Measurements from ENCODE around the gene VPS35L.

The VPS35L gene

GRCh38 chr16:19589106-19589505 lies 33.6 kb downstream of the VPS35L start:
- no peak for DNase-seq (ENCODE audit: low read depth in 1 of 2, low spot score in 1 of 2)

GRCh38 chr16:19589771-19590302 lies 34.3 kb downstream of the VPS35L start:
- DNase-seq (ENCODE audit: low read depth in 1 of 2, low spot score in 1 of 2), result no peak

GRCh38 chr16:19595043-19595767 lies 39.7 kb downstream of the VPS35L start:
- DNase-seq (ENCODE audit: low read depth in 1 of 2, low spot score in 1 of 2), result no peak

- DNase-seq (ENCODE audit: low read depth in 1 of 2, low spot score in 1 of 2), result no peak
These were observed 43.5 kb downstream of the VPS35L start for GRCh38 chr16:19598805-19599510.

- DNase-seq (ENCODE audit: low read depth in 1 of 2, low spot score in 1 of 2), result no peak
These were observed 44.6 kb downstream of the VPS35L start for GRCh38 chr16:19599968-19600716.

- no peak for DNase-seq (ENCODE audit: low read depth in 1 of 2, low spot score in 1 of 2)
These were observed 45.8 kb downstream of the VPS35L start for GRCh38 chr16:19601083-19601976.

GRCh38 chr16:19604911-19605310 lies 49.4 kb downstream of the VPS35L start:
- DNase-seq (ENCODE audit: low read depth in 1 of 2, low spot score in 1 of 2), result no peak

GRCh38 chr16:19605701-19606100 lies 50.2 kb downstream of the VPS35L start:
- no peak for DNase-seq (ENCODE audit: low read depth in 1 of 2, low spot score in 1 of 2)

- DNase-seq (ENCODE audit: low read depth in 1 of 2, low spot score in 1 of 2), result no peak
These were observed 52.2 kb downstream of the VPS35L start for GRCh38 chr16:19607616-19608280.

- DNase-seq (ENCODE audit: low read depth in 1 of 2, low spot score in 1 of 2), result no peak
These were observed 53.9 kb downstream of the VPS35L start for GRCh38 chr16:19609359-19609758.

- no peak for DNase-seq (ENCODE audit: low read depth in 1 of 2, low spot score in 1 of 2)
These were observed 54.7 kb downstream of the VPS35L start for GRCh38 chr16:19610200-19610599.

- no peak for DNase-seq (ENCODE audit: low read depth in 1 of 2, low spot score in 1 of 2)
These were observed 58.3 kb downstream of the VPS35L start for GRCh38 chr16:19613834-19614233.

- no peak for DNase-seq (ENCODE audit: low read depth in 1 of 2, low spot score in 1 of 2)
These were observed 60.7 kb downstream of the VPS35L start for GRCh38 chr16:19616241-19616640.

GRCh38 chr16:19618876-19619275 lies 63.4 kb downstream of the VPS35L start:
- DNase-seq (ENCODE audit: low read depth in 1 of 2, low spot score in 1 of 2), result no peak

- no peak for DNase-seq (ENCODE audit: low read depth in 1 of 2, low spot score in 1 of 2)
These were observed 65.9 kb downstream of the VPS35L start for GRCh38 chr16:19621445-19621844.

- DNase-seq (ENCODE audit: low read depth in 1 of 2, low spot score in 1 of 2), result no peak
These were observed 69.5 kb downstream of the VPS35L start for GRCh38 chr16:19625039-19625438.

- no peak for DNase-seq (ENCODE audit: low read depth in 1 of 2, low spot score in 1 of 2)
These were observed 81.1 kb downstream of the VPS35L start for GRCh38 chr16:19636436-19637267.

GRCh38 chr16:19639986-19640421 lies 84.5 kb downstream of the VPS35L start:
- DNase-seq (ENCODE audit: low read depth in 1 of 2, low spot score in 1 of 2), result no peak

- DNase-seq (ENCODE audit: low read depth in 1 of 2, low spot score in 1 of 2), result no peak
These were observed 87.0 kb downstream of the VPS35L start for GRCh38 chr16:19642501-19642900.

Measured in stimulated activated CD4-positive, alpha-beta T cell treated with anti-CD3 and anti-CD28 coated beads, Interleukin-15, amount 100 ng/mL, for 1 hour (primary cell).